WTC11 (cell line): ENCODE measurements around the gene LAMC1.

Experiments
- ELF4 ChIP-seq: sonication (generic); formaldehyde crosslinking; IDR thresholded peaks from 2 replicates; pipeline ENCODE4 v1.8.1; 2022; ENCODE audit warnings: low read depth, mild to moderate bottlenecking, moderate library complexity, missing genetic modification reagents
- FOXJ3 ChIP-seq: sonication (generic); formaldehyde crosslinking; IDR thresholded peaks from 2 replicates; pipeline ENCODE4 v1.9.0; 2021; ENCODE audit warnings: missing genetic modification reagents, mild to moderate bottlenecking, borderline replicate concordance
- ZBTB21 ChIP-seq: sonication (generic); formaldehyde crosslinking; IDR thresholded peaks from 2 replicates; pipeline ENCODE4 v1.8.1; 2023; ENCODE audit warnings: mild to moderate bottlenecking, missing genetic modification reagents, borderline replicate concordance

DNA sequence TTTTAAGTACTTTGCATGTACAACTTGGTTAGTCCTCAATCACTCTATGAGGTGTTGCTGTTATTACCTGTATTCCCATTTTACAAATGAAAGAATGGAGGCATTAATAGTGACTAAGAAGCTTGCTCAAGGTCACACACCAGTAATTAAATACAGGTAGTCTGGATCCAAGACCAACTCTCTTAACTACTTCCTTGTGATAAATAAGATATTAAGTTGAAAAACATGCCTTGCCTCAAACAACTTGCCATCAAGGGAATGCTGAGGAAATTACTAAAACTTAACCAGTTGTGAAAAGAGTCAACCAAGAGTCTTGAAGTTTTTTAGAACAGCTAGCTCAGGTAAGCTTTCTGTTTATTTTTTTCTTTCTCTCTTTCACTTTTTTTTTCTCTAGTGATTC lies 21.0 kb upstream of the LAMC1 start:
- TF ChIP-seq FOXJ3 (CRISPR knock-in tag) (no peak), ELF4 (no peak), ZBTB21 (CRISPR knock-in tag) (no peak)
